Measurements from ENCODE around the gene SNIP1.

DNA sequence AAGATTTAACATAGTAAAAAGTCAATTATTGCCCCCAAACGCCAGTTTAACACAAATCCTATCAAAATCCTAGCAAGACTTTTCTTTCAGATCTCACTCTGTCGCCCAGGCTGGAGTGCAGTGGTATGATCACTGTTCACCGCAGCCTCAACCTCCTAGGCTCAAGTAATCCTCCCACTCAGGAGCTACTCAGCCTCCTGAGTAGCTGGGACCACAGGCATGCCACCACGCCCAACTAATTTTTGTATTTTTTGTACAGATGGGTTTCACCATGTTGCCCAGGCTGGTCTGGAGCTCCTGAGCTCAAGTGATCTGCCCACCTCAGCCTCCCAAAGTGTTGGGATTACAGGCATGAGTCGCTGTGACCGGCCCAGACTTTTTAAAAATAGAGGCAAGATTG, 4.8 kb downstream of the SNIP1 start:
- TF ChIP-seq YY1 (tag by site-specific recombination; IDR thresholded peaks at IDR 0.05) (no peak), CTCF (tag by site-specific recombination; IDR thresholded peaks at IDR 0.05) (no peak), ZNF23 (tag by site-specific recombination; IDR thresholded peaks at IDR 0.05; ENCODE audit: borderline replicate concordance) (no peak), ZBTB1 (tag by site-specific recombination; IDR thresholded peaks at IDR 0.05) (no peak), ZNF169 (tag by site-specific recombination; IDR thresholded peaks at IDR 0.05) (no peak), TCF7L2 (IDR thresholded peaks at IDR 0.05; ENCODE audit: borderline replicate concordance, low read depth, low read length) (no peak), ZNF660 (tag by site-specific recombination; IDR thresholded peaks at IDR 0.05) (no peak), ZNF585B (tag by site-specific recombination; IDR thresholded peaks at IDR 0.05) (no peak), ZNF174 (tag by site-specific recombination; IDR thresholded peaks at IDR 0.05) (no peak), ZBTB10 (tag by site-specific recombination; IDR thresholded peaks at IDR 0.05) (no peak), ZNF133 (tag by site-specific recombination; IDR thresholded peaks at IDR 0.05) (no peak), ZNF335 (tag by site-specific recombination; conservative IDR thresholded peaks at IDR 0.05) (no peak)
- TF ChIP-seq, protein P1, sequence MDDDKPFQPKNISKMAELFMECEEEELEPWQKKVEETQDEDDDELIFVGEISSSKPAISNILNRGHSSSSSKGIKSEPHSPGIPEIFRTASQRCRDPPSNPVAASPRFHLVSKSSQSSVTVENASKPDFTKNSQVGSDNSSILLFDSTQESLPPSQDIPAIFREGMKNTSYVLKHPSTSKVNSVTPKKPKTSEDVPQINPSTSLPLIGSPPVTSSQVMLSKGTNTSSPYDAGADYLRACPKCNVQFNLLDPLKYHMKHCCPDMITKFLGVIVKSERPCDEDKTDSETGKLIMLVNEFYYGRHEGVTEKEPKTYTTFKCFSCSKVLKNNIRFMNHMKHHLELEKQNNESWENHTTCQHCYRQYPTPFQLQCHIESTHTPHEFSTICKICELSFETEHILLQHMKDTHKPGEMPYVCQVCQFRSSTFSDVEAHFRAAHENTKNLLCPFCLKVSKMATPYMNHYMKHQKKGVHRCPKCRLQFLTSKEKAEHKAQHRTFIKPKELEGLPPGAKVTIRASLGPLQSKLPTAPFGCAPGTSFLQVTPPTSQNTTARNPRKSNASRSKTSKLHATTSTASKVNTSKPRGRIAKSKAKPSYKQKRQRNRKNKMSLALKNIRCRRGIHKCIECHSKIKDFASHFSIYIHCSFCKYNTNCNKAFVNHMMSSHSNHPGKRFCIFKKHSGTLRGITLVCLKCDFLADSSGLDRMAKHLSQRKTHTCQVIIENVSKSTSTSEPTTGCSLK (tag by site-specific recombination; IDR thresholded peaks at IDR 0.05), result no peak
- TF ChIP-seq, protein P2, sequence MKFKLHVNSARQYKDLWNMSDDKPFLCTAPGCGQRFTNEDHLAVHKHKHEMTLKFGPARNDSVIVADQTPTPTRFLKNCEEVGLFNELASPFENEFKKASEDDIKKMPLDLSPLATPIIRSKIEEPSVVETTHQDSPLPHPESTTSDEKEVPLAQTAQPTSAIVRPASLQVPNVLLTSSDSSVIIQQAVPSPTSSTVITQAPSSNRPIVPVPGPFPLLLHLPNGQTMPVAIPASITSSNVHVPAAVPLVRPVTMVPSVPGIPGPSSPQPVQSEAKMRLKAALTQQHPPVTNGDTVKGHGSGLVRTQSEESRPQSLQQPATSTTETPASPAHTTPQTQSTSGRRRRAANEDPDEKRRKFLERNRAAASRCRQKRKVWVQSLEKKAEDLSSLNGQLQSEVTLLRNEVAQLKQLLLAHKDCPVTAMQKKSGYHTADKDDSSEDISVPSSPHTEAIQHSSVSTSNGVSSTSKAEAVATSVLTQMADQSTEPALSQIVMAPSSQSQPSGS (tag by site-specific recombination; IDR thresholded peaks at IDR 0.05; ENCODE audit: low read depth), result no peak

Data from HEK293 (cell line).